ENCODE results near the gene MEX3D.

- TF ChIP-seq YY1 (IDR thresholded peaks at IDR 0.05; ENCODE audit: insufficient read depth, insufficient read length): no peak
- no peak for TF ChIP-seq SUZ12 (IDR thresholded peaks at IDR 0.05; ENCODE audit: extremely low read depth, insufficient read depth, insufficient read length)
Observed at GRCh38 chr19:1601613-1602064, 33.5 kb upstream of the MEX3D start.
